Stimulated activated CD8-positive, alpha-beta memory T cell treated with anti-CD3 and anti-CD28 coated beads, Interleukin-2, amount 100 ng/mL, for 1 hour (primary cell): ENCODE measurements around the gene ORC3.

Experiments used
- DNase-seq, 2 donors: peaks; one replicate each; pipeline ENCODE4 v3.0.0-alpha.2; 2020; ENCODE audit warnings: low read depth in 2 of 2

ORC3 gene

GRCh38 chr6:87589693-87590416 is at the start of gene ORC3, which contains the start of gene RARS2:
ORC3 (plus strand) TSS chr6:87590135; CDS start chr6:87590169, 34 bp downstream.
RARS2 (minus strand) TSS chr6:87589987; CDS start chr6:87589957, 30 bp downstream.
- peak; percentile 86 to 89 for DNase-seq

- no peak for DNase-seq
These were observed 49.4 kb upstream of the ORC3 start for GRCh38 chr6:87540539-87540938.

GRCh38 chr6:87541041-87541440 is 48.9 kb upstream of the ORC3 start:
- no peak for DNase-seq

- DNase-seq = no peak
These were observed 48.2 kb upstream of the ORC3 start for GRCh38 chr6:87541744-87542143.

- no peak for DNase-seq
These were observed 46.0 kb upstream of the ORC3 start for GRCh38 chr6:87543696-87544473.

GRCh38 chr6:87544474-87544735 is 45.5 kb upstream of the ORC3 start:
- DNase-seq = no peak

GRCh38 chr6:87551799-87552198 is 38.1 kb upstream of the ORC3 start:
- no peak for DNase-seq

GRCh38 chr6:87553159-87553765 is 36.7 kb upstream of the ORC3 start:
- DNase-seq = no peak

GRCh38 chr6:87555506-87555905 is 34.4 kb upstream of the ORC3 start:
- no peak for DNase-seq

GRCh38 chr6:87558446-87558845 is 31.5 kb upstream of the ORC3 start:
- no peak for DNase-seq

- DNase-seq = no peak
These were observed 28.9 kb upstream of the ORC3 start for GRCh38 chr6:87561017-87561416.

- no peak for DNase-seq
These were observed 17.9 kb upstream of the ORC3 start for GRCh38 chr6:87572021-87572420.

- no peak for DNase-seq
These were observed 17.1 kb upstream of the ORC3 start for GRCh38 chr6:87572883-87573282.

GRCh38 chr6:87573307-87574024 is 16.5 kb upstream of the ORC3 start:
- no peak for DNase-seq

- DNase-seq = no peak
These were observed 15.6 kb upstream of the ORC3 start for GRCh38 chr6:87574237-87574804.

- DNase-seq = no peak
These were observed 14.5 kb upstream of the ORC3 start for GRCh38 chr6:87575423-87575822.

GRCh38 chr6:87583822-87584221 is 6.1 kb upstream of the ORC3 start:
- no peak for DNase-seq

GRCh38 chr6:87586371-87587077 is 3.4 kb upstream of the ORC3 start:
- no peak for DNase-seq

- DNase-seq = no peak
These were observed 1.1 kb upstream of the ORC3 start for GRCh38 chr6:87588756-87589407.

GRCh38 chr6:87590417-87590880 is 514 bp downstream of the ORC3 start:
- DNase-seq = no peak

GRCh38 chr6:87590990-87591389 is 1.1 kb downstream of the ORC3 start:
- DNase-seq = no peak
